WTC11 (cell line): Measurements from ENCODE around the gene TXNRD1. TPM values are rescaled to one million over a fixed set of nuclear protein-coding genes. Genes with fewer than 3 reads are reported as not detected.
A peak's percentile ranks its signal among the peaks of the same experiment; 100 is the strongest.

Experiments used
- ATAC-seq: fragments of 200-7000 bp; cut with Tn5 transposase; 2 replicates; pipeline ENCODE4 v1.10.0; 2021; ENCODE audit warnings: mild to moderate bottlenecking, moderate library complexity
- CTCF ChIA-PET: fragments of 300-600 bp; sonication (Branson Sonifier 250); formaldehyde crosslinking; loops from one replicate; lab custom pipeline; 2021; ENCODE audit warnings: antibody characterized with exemption; lab: Charles Lee
- POLR2A ChIA-PET: fragments of 350-600 bp; sonication (Branson Sonifier 250); formaldehyde crosslinking; loops from one replicate; lab custom pipeline; 2021; ENCODE audit warnings: antibody characterized with exemption; lab: Charles Lee
- DNase-seq: peaks from one replicate; pipeline ENCODE4 v3.0.0; 2021; ENCODE audit warnings: low spot score
- H3K27ac Mint-ChIP-seq: 2 replicates; pipeline ENCODE4 v1.8.0; 2021; ENCODE audit warnings: mixed read lengths
- H3K27me3 Mint-ChIP-seq: 2 replicates; pipeline ENCODE4 v1.8.0; 2021; ENCODE audit warnings: low read depth, mild to moderate bottlenecking, moderate library complexity, mixed read lengths
- H3K36me3 Mint-ChIP-seq: 2 replicates; pipeline ENCODE4 v1.8.0; 2021; ENCODE audit warnings: mixed read lengths
- H3K4me1 Mint-ChIP-seq: 2 replicates; pipeline ENCODE4 v1.8.0; 2022; ENCODE audit warnings: mixed read lengths
- H3K4me3 Mint-ChIP-seq: 2 replicates; pipeline ENCODE4 v1.8.0; 2021; ENCODE audit warnings: mild to moderate bottlenecking, moderate library complexity, mixed read lengths
- H3K9me3 Mint-ChIP-seq: 2 replicates; pipeline ENCODE4 v1.8.0; 2021; ENCODE audit warnings: mixed read lengths
- AFF4 ChIP-seq: sonication (generic); formaldehyde crosslinking; IDR thresholded peaks from 2 replicates; pipeline ENCODE4 v1.8.1; 2023; ENCODE audit warnings: mild to moderate bottlenecking, missing genetic modification reagents, borderline replicate concordance
- ATF3 ChIP-seq: sonication (generic); formaldehyde crosslinking; conservative IDR thresholded peaks from 2 replicates; pipeline ENCODE4 v1.8.1; 2022; ENCODE audit warnings: mild to moderate bottlenecking, missing genetic modification reagents
- CBFB ChIP-seq: sonication (generic); formaldehyde crosslinking; IDR thresholded peaks from 2 replicates; pipeline ENCODE4 v1.8.1; 2022; ENCODE audit warnings: mild to moderate bottlenecking, low read depth, missing genetic modification reagents
- CREM ChIP-seq: sonication (generic); formaldehyde crosslinking; IDR thresholded peaks from 2 replicates; pipeline ENCODE4 v1.8.1; 2022; ENCODE audit warnings: mild to moderate bottlenecking, missing genetic modification reagents, moderate library complexity
- FOXJ3 ChIP-seq: sonication (generic); formaldehyde crosslinking; IDR thresholded peaks from 2 replicates; pipeline ENCODE4 v1.9.0; 2021; ENCODE audit warnings: missing genetic modification reagents, mild to moderate bottlenecking, borderline replicate concordance
- FOXK1 ChIP-seq: sonication (generic); formaldehyde crosslinking; IDR thresholded peaks from 2 replicates; pipeline ENCODE4 v1.8.0; 2022; ENCODE audit warnings: mild to moderate bottlenecking, moderate library complexity, missing genetic modification reagents
- NFYB ChIP-seq: sonication (generic); formaldehyde crosslinking; conservative IDR thresholded peaks from 2 replicates; pipeline ENCODE4 v1.8.0; 2022; ENCODE audit warnings: low read depth, missing genetic modification reagents
- NR3C1 ChIP-seq: sonication (generic); formaldehyde crosslinking; conservative IDR thresholded peaks from 2 replicates; pipeline ENCODE4 v1.8.1; 2023; ENCODE audit warnings: low read depth, mild to moderate bottlenecking, missing genetic modification reagents
- RORB ChIP-seq: fragments of 250-450 bp; sonication (Bioruptor Pico); IDR thresholded peaks from 2 replicates; pipeline ENCODE4 v1.9.0; 2021; ENCODE audit warnings: mild to moderate bottlenecking
- SMAD4 ChIP-seq: sonication (generic); formaldehyde crosslinking; IDR thresholded peaks from 2 replicates; pipeline ENCODE4 v1.8.0; 2022; ENCODE audit warnings: mild to moderate bottlenecking, missing genetic modification reagents
- ZNF232 ChIP-seq: sonication (generic); formaldehyde crosslinking; IDR thresholded peaks from 2 replicates; pipeline ENCODE4 v1.8.0; 2022; ENCODE audit warnings: mild to moderate bottlenecking, missing genetic modification reagents
- total RNA-seq: library from RNA; stranded (reverse); gene quantifications from 3 replicates; pipeline ENCODE4 v1.2.3, GENCODE V29; 2021
- TF ChIP-seq, protein P1 (sequence below): sonication (generic); formaldehyde crosslinking; IDR thresholded peaks from 2 replicates; pipeline ENCODE4 v1.8.0; 2023; ENCODE audit warnings: mild to moderate bottlenecking, missing genetic modification reagents
- TF ChIP-seq, protein P2 (sequence below): fragments of 250-450 bp; sonication (Bioruptor Pico); IDR thresholded peaks from 2 replicates; pipeline ENCODE4 v1.9.0; 2021; ENCODE audit warnings: mild to moderate bottlenecking
- TF ChIP-seq, protein P3 (sequence below): sonication (generic); formaldehyde crosslinking; IDR thresholded peaks from 2 replicates; pipeline ENCODE4 v1.8.0; 2023; ENCODE audit warnings: missing genetic modification reagents, mild to moderate bottlenecking, borderline replicate concordance

TXNRD1 gene
- total RNA-seq, 1 experiment from 2014 or later = 113 TPM

- Mint-ChIP-seq H3K4me3 (no peak overlapping the region), H3K9me3 (peaks cover 32% of the 10 kb centered on the region), H3K27ac (peak overlapping the region; percentile 41; the same call in 1 of the 2 replicates), H3K4me1 (peaks cover 22% of the 10 kb centered on the region), H3K27me3 (peaks cover 3% of the 10 kb centered on the region; the same call in 1 of the 2 replicates), H3K36me3 (peaks cover 24% of the 10 kb centered on the region)
- CTCF ChIA-PET = interaction anchor here (3.1 kb wide), 1 partner anchor 9 kb away, joined by 23 read pairs; no protein-coding TSS in a partner anchor
- DNase-seq (no peak), ATAC-seq (no peak)
- TF ChIP-seq CREM (CRISPR knock-in tag) (no peak), CBFB (CRISPR knock-in tag) (no peak), ZNF232 (CRISPR knock-in tag) (no peak), ATF3 (CRISPR knock-in tag) (no peak)
- TF ChIP-seq, protein P1, sequence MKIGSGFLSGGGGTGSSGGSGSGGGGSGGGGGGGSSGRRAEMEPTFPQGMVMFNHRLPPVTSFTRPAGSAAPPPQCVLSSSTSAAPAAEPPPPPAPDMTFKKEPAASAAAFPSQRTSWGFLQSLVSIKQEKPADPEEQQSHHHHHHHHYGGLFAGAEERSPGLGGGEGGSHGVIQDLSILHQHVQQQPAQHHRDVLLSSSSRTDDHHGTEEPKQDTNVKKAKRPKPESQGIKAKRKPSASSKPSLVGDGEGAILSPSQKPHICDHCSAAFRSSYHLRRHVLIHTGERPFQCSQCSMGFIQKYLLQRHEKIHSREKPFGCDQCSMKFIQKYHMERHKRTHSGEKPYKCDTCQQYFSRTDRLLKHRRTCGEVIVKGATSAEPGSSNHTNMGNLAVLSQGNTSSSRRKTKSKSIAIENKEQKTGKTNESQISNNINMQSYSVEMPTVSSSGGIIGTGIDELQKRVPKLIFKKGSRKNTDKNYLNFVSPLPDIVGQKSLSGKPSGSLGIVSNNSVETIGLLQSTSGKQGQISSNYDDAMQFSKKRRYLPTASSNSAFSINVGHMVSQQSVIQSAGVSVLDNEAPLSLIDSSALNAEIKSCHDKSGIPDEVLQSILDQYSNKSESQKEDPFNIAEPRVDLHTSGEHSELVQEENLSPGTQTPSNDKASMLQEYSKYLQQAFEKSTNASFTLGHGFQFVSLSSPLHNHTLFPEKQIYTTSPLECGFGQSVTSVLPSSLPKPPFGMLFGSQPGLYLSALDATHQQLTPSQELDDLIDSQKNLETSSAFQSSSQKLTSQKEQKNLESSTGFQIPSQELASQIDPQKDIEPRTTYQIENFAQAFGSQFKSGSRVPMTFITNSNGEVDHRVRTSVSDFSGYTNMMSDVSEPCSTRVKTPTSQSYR (CRISPR knock-in tag) = no peak
- POLR2A ChIA-PET = no interaction called here
Measured at GRCh38 chr12:104372721-104373335, 157.2 kb downstream of the TXNRD1 start.

DNA sequence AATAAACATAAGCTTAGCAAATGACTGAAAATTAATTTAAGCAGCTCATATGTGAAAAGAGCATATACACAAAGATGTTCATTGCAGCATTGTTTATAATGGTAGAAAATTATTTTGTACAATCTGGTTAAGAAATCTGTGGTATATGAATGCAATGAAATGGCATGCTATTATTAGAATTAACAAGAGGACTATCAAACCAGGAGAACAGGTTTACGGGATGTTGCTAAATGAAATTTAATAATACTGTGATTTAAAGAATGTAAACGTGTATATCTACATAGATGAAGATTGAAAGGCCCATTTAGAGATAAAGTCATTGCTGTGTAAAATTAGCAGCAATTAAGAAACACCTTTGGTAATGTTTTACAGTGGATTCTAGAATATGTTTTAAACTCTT lies 158.5 kb downstream of the TXNRD1 start:
- H3K4me1 Mint-ChIP-seq = peaks cover 18% of the 10 kb centered on the region
- ATAC-seq (no peak), DNase-seq (no peak)
- peaks cover 3% of the 10 kb centered on the region; the same call in 1 of the 2 replicates for H3K27me3 Mint-ChIP-seq
- peaks cover 19% of the 10 kb centered on the region for H3K9me3 Mint-ChIP-seq
- POLR2A ChIA-PET = no interaction called here
- TF ChIP-seq RORB = no peak
- no peak for TF ChIP-seq FOXJ3
- TF ChIP-seq NR3C1 (CRISPR knock-in tag) = no peak
- TF ChIP-seq, protein P2, sequence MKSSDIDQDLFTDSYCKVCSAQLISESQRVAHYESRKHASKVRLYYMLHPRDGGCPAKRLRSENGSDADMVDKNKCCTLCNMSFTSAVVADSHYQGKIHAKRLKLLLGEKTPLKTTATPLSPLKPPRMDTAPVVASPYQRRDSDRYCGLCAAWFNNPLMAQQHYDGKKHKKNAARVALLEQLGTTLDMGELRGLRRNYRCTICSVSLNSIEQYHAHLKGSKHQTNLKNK (CRISPR knock-in tag) = no peak
- no peak for TF ChIP-seq AFF4 (CRISPR knock-in tag)
- TF ChIP-seq NFYB = no peak
- TF ChIP-seq FOXK1 (CRISPR knock-in tag) = no peak
- TF ChIP-seq, protein P3, sequence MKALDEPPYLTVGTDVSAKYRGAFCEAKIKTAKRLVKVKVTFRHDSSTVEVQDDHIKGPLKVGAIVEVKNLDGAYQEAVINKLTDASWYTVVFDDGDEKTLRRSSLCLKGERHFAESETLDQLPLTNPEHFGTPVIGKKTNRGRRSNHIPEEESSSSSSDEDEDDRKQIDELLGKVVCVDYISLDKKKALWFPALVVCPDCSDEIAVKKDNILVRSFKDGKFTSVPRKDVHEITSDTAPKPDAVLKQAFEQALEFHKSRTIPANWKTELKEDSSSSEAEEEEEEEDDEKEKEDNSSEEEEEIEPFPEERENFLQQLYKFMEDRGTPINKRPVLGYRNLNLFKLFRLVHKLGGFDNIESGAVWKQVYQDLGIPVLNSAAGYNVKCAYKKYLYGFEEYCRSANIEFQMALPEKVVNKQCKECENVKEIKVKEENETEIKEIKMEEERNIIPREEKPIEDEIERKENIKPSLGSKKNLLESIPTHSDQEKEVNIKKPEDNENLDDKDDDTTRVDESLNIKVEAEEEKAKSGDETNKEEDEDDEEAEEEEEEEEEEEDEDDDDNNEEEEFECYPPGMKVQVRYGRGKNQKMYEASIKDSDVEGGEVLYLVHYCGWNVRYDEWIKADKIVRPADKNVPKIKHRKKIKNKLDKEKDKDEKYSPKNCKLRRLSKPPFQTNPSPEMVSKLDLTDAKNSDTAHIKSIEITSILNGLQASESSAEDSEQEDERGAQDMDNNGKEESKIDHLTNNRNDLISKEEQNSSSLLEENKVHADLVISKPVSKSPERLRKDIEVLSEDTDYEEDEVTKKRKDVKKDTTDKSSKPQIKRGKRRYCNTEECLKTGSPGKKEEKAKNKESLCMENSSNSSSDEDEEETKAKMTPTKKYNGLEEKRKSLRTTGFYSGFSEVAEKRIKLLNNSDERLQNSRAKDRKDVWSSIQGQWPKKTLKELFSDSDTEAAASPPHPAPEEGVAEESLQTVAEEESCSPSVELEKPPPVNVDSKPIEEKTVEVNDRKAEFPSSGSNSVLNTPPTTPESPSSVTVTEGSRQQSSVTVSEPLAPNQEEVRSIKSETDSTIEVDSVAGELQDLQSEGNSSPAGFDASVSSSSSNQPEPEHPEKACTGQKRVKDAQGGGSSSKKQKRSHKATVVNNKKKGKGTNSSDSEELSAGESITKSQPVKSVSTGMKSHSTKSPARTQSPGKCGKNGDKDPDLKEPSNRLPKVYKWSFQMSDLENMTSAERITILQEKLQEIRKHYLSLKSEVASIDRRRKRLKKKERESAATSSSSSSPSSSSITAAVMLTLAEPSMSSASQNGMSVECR (CRISPR knock-in tag) = no peak
- TF ChIP-seq SMAD4 (CRISPR knock-in tag) = no peak
- H3K36me3 Mint-ChIP-seq = peaks cover 19% of the 10 kb centered on the region
- CTCF ChIA-PET = interaction anchor here (3.1 kb wide), 1 partner anchor 8 kb away, joined by 23 read pairs; no protein-coding TSS in a partner anchor
- H3K4me3 Mint-ChIP-seq = no peak overlapping the region
- H3K27ac Mint-ChIP-seq = no peak overlapping the region
